ENCODE measurements around the gene MYH9.

DNA sequence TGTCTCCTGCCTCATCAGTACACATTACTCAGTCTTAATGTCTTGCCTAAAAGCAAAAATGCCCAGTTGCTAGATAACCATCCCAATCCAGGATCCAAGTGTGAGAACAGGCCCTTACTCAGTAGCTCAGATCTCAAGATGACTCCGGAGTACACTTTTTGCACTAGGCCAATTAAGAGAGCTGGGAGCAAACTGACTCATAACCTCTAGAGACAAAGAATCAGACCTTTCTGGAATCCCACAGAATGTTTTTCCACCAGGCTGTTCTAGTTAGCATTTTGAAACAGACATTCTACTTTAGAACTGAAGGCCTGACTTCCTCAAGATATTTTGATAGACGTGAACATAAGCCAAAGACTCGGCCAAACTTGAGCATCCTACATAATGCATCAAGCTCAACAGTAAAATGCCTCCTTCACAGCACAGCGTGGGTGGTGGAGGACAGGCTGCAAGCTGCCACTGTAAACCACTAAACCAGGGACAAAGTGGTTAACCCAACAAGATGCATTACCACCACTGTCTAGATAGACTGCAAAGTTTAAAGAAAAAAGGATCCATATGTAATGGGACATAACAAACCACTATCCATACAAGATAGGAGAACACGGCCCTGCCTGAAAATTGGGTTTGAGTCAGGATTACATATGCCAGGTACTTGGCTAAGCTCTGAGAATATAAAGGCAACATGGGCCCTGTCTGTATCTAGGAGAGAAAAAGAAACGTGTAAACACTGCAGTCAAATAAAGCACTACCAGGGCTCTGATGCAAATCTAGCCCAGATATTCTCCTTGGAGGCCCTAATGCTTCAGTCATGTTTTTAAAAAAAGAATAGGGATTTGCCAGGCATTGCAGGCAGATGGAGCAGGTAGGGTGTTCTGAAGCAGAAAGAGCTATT is 48.3 kb downstream of the MYH9 start:
- TF ChIP-seq, protein P1, sequence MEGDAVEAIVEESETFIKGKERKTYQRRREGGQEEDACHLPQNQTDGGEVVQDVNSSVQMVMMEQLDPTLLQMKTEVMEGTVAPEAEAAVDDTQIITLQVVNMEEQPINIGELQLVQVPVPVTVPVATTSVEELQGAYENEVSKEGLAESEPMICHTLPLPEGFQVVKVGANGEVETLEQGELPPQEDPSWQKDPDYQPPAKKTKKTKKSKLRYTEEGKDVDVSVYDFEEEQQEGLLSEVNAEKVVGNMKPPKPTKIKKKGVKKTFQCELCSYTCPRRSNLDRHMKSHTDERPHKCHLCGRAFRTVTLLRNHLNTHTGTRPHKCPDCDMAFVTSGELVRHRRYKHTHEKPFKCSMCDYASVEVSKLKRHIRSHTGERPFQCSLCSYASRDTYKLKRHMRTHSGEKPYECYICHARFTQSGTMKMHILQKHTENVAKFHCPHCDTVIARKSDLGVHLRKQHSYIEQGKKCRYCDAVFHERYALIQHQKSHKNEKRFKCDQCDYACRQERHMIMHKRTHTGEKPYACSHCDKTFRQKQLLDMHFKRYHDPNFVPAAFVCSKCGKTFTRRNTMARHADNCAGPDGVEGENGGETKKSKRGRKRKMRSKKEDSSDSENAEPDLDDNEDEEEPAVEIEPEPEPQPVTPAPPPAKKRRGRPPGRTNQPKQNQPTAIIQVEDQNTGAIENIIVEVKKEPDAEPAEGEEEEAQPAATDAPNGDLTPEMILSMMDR (IDR thresholded peaks at IDR 0.05), result no peak
- no peak for TF ChIP-seq POLR2A (IDR thresholded peaks at IDR 0.05)

Data from esophagus squamous epithelium (tissue), 4 donors.